HEK293 (cell line): ENCODE data around the gene DMAC2L.

Source experiments
- MEIS1 ChIP-seq: sonication (generic); formaldehyde crosslinking; IDR thresholded peaks from 2 replicates; pipeline ENCODE4 v1.8.1; 2022; ENCODE audit warnings: missing genetic modification reagents, mild to moderate bottlenecking, borderline replicate concordance
- MZF1 ChIP-seq: fragments of 450-650 bp; formaldehyde crosslinking; IDR thresholded peaks from 2 replicates; pipeline ENCODE4 v1.5.1; 2017; ENCODE audit warnings: missing biosample characterization, missing genetic modification characterization, borderline replicate concordance
- ZBTB21 ChIP-seq: fragments of 450-650 bp; formaldehyde crosslinking; IDR thresholded peaks from 2 replicates; pipeline ENCODE4 v1.5.1; 2017; ENCODE audit warnings: missing biosample characterization, missing genetic modification characterization
- ZBTB7A ChIP-seq: fragments of 450-650 bp; formaldehyde crosslinking; IDR thresholded peaks from 2 replicates; pipeline ENCODE4 v1.5.1; 2016; ENCODE audit warnings: low read depth, missing biosample characterization, missing genetic modification characterization
- ZFP3 ChIP-seq: fragments of 450-650 bp; formaldehyde crosslinking; IDR thresholded peaks from 2 replicates; pipeline ENCODE4 v1.5.1; 2016; ENCODE audit warnings: low read depth, missing biosample characterization, missing genetic modification characterization
- ZFP41 ChIP-seq: fragments of 450-650 bp; formaldehyde crosslinking; IDR thresholded peaks from 2 replicates; pipeline ENCODE4 v1.5.1; 2016; ENCODE audit warnings: missing biosample characterization, missing genetic modification characterization, borderline replicate concordance
- ZFP69B ChIP-seq: fragments of 450-650 bp; formaldehyde crosslinking; IDR thresholded peaks from 2 replicates; pipeline ENCODE4 v1.5.1; 2016; ENCODE audit warnings: missing biosample characterization, missing genetic modification characterization
- ZNF114 ChIP-seq: fragments of 450-650 bp; formaldehyde crosslinking; IDR thresholded peaks from 2 replicates; pipeline ENCODE4 v1.5.0; 2017; ENCODE audit warnings: missing biosample characterization, missing genetic modification characterization
- ZNF175 ChIP-seq: fragments of 450-650 bp; formaldehyde crosslinking; IDR thresholded peaks from 2 replicates; pipeline ENCODE4 v1.5.1; 2016; ENCODE audit warnings: missing biosample characterization, missing genetic modification characterization
- ZNF184 ChIP-seq: fragments of 450-650 bp; IDR thresholded peaks from 2 replicates; pipeline ENCODE4 v1.5.1; 2018; ENCODE audit warnings: missing biosample characterization, mild to moderate bottlenecking, missing genetic modification characterization
- ZNF2 ChIP-seq: fragments of 450-650 bp; formaldehyde crosslinking; IDR thresholded peaks from 2 replicates; pipeline ENCODE4 v1.5.1; 2016; ENCODE audit warnings: missing biosample characterization, missing genetic modification characterization
- ZNF223 ChIP-seq: fragments of 450-650 bp; formaldehyde crosslinking; IDR thresholded peaks from 2 replicates; pipeline ENCODE4 v1.5.1; 2016; ENCODE audit warnings: missing biosample characterization, missing genetic modification characterization
- ZNF354C ChIP-seq: fragments of 450-650 bp; formaldehyde crosslinking; IDR thresholded peaks from 2 replicates; pipeline ENCODE4 v1.5.1; 2016; ENCODE audit warnings: missing biosample characterization, missing genetic modification characterization, low read depth, borderline replicate concordance
- ZNF366 ChIP-seq: fragments of 450-650 bp; formaldehyde crosslinking; conservative IDR thresholded peaks from 2 replicates; pipeline ENCODE4 v1.5.1; 2016; ENCODE audit warnings: missing biosample characterization, missing genetic modification characterization
- ZNF416 ChIP-seq: fragments of 450-650 bp; formaldehyde crosslinking; IDR thresholded peaks from 2 replicates; pipeline ENCODE4 v1.5.1; 2016; ENCODE audit warnings: missing biosample characterization, missing genetic modification characterization
- ZNF473 ChIP-seq: fragments of 450-650 bp; formaldehyde crosslinking; IDR thresholded peaks from 2 replicates; pipeline ENCODE4 v1.5.1; 2017; ENCODE audit warnings: missing biosample characterization, missing genetic modification characterization
- ZNF600 ChIP-seq: fragments of 450-650 bp; formaldehyde crosslinking; IDR thresholded peaks from 2 replicates; pipeline ENCODE4 v1.5.1; 2016; ENCODE audit warnings: missing biosample characterization, missing genetic modification characterization
- ZNF654 ChIP-seq: fragments of 450-650 bp; formaldehyde crosslinking; IDR thresholded peaks from 2 replicates; pipeline ENCODE4 v1.5.1; 2016; ENCODE audit warnings: low read depth, missing biosample characterization, missing genetic modification characterization
- ZNF658 ChIP-seq: fragments of 450-650 bp; formaldehyde crosslinking; IDR thresholded peaks from 2 replicates; pipeline ENCODE4; 2016; ENCODE audit warnings: missing biosample characterization, missing genetic modification characterization
- ZNF768 ChIP-seq: fragments of 450-650 bp; formaldehyde crosslinking; IDR thresholded peaks from 2 replicates; pipeline ENCODE4 v1.5.1; 2018; ENCODE audit warnings: missing biosample characterization, mild to moderate bottlenecking, missing genetic modification characterization
- TF ChIP-seq, protein P1 (sequence below): fragments of 450-650 bp; formaldehyde crosslinking; IDR thresholded peaks from 2 replicates; pipeline ENCODE4 v1.5.1; 2017; ENCODE audit warnings: missing biosample characterization, mild to moderate bottlenecking, missing genetic modification characterization, moderate library complexity
- TF ChIP-seq, protein P2 (sequence below): fragments of 450-650 bp; IDR thresholded peaks from 2 replicates; pipeline ENCODE4 v1.5.1; 2018; ENCODE audit warnings: missing biosample characterization, mild to moderate bottlenecking, missing genetic modification characterization
- TF ChIP-seq, protein P3 (sequence below): IDR thresholded peaks from 2 replicates; pipeline ENCODE4 v1.6.1; 2011; ENCODE audit warnings: mild to moderate bottlenecking, low read depth, low read length, borderline replicate concordance
- TF ChIP-seq, protein P4 (sequence below): fragments of 450-650 bp; formaldehyde crosslinking; conservative IDR thresholded peaks from 2 replicates; pipeline ENCODE4 v1.5.1; 2016; ENCODE audit warnings: low read depth, missing biosample characterization, missing genetic modification characterization
- TF ChIP-seq, protein P5 (sequence below): fragments of 450-650 bp; formaldehyde crosslinking; IDR thresholded peaks from 2 replicates; pipeline ENCODE4 v1.5.1; 2016; ENCODE audit warnings: missing biosample characterization, missing genetic modification characterization
- TF ChIP-seq, protein P6 (sequence below): fragments of 450-650 bp; formaldehyde crosslinking; IDR thresholded peaks from 2 replicates; pipeline ENCODE4 v1.5.1; 2016; ENCODE audit warnings: missing biosample characterization, missing genetic modification characterization

The DMAC2L gene

DNA sequence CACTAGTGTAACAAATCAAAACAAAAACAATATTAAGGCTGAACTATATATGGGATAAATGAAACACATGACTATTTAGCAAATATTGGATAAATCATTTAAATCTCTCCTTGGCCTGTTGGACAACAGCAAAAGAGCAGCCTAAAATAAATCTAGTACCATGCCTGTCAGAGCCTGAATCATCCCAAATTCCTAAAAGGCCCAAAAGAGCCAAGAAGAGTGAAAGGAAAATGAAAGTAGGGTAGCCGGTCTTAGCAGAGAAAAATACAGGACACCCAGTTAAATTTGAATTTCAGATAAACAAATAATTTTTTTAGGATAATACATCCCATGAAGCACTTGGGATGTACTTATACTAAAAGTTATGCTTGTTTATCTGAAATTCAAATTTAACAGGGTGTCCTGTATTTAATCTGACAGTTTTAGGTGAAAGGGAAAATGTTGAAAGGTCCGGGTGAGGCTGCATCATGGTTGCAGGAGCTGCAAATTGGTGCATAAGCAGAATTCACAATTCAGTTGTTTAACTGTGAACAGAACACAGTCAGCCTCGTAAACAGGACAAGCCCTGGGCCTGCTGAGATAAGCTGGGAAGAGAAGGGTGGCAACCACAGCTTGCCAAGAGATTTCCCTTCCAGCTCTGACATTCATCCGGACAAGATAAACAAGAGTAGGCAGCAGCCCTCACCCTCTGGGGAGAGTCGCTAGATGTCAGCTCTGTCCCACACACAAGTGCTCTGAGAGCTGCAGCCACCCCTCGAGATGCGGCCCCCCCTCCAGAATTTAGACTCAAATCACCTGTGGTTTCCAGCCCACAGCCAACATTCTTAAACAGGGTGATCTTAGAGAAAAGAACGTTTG lies 30.3 kb downstream of the DMAC2L start (continued):
- TF ChIP-seq ZFP69B (tag by site-specific recombination) (no peak), ZNF768 (tag by site-specific recombination) (no peak), ZNF600 (peak; percentile 49; the same call in 1 of the 2 replicates), ZNF223 (tag by site-specific recombination) (no peak), ZNF184 (tag by site-specific recombination) (no peak), ZNF473 (tag by site-specific recombination) (no peak), ZNF416 (no peak), ZNF175 (no peak), ZBTB21 (no peak), ZFP3 (tag by site-specific recombination) (no peak), MEIS1 (CRISPR knock-in tag) (no peak), ZNF114 (tag by site-specific recombination) (no peak), ZBTB7A (tag by site-specific recombination) (no peak), ZFP41 (tag by site-specific recombination) (no peak), MZF1 (tag by site-specific recombination) (no peak), ZNF654 (tag by site-specific recombination) (peak; percentile 87), ZNF354C (tag by site-specific recombination) (no peak), ZNF658 (tag by site-specific recombination) (no peak), ZNF2 (tag by site-specific recombination) (no peak), ZNF366 (tag by site-specific recombination) (0 out of 2 replicates have a peak, but pooled peaks have one; percentile 20)
- TF ChIP-seq, protein P1, sequence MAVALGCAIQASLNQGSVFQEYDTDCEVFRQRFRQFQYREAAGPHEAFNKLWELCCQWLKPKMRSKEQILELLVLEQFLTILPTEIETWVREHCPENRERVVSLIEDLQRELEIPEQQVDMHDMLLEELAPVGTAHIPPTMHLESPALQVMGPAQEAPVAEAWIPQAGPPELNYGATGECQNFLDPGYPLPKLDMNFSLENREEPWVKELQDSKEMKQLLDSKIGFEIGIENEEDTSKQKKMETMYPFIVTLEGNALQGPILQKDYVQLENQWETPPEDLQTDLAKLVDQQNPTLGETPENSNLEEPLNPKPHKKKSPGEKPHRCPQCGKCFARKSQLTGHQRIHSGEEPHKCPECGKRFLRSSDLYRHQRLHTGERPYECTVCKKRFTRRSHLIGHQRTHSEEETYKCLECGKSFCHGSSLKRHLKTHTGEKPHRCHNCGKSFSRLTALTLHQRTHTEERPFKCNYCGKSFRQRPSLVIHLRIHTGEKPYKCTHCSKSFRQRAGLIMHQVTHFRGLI (tag by site-specific recombination): no peak
- TF ChIP-seq, protein P2, sequence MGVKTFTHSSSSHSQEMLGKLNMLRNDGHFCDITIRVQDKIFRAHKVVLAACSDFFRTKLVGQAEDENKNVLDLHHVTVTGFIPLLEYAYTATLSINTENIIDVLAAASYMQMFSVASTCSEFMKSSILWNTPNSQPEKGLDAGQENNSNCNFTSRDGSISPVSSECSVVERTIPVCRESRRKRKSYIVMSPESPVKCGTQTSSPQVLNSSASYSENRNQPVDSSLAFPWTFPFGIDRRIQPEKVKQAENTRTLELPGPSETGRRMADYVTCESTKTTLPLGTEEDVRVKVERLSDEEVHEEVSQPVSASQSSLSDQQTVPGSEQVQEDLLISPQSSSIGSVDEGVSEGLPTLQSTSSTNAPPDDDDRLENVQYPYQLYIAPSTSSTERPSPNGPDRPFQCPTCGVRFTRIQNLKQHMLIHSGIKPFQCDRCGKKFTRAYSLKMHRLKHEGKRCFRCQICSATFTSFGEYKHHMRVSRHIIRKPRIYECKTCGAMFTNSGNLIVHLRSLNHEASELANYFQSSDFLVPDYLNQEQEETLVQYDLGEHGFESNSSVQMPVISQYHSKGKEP (tag by site-specific recombination): peak; percentile 54; the same call in 1 of the 2 replicates
- TF ChIP-seq, protein P3, sequence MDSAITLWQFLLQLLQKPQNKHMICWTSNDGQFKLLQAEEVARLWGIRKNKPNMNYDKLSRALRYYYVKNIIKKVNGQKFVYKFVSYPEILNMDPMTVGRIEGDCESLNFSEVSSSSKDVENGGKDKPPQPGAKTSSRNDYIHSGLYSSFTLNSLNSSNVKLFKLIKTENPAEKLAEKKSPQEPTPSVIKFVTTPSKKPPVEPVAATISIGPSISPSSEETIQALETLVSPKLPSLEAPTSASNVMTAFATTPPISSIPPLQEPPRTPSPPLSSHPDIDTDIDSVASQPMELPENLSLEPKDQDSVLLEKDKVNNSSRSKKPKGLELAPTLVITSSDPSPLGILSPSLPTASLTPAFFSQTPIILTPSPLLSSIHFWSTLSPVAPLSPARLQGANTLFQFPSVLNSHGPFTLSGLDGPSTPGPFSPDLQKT: no peak
- TF ChIP-seq, protein P4, sequence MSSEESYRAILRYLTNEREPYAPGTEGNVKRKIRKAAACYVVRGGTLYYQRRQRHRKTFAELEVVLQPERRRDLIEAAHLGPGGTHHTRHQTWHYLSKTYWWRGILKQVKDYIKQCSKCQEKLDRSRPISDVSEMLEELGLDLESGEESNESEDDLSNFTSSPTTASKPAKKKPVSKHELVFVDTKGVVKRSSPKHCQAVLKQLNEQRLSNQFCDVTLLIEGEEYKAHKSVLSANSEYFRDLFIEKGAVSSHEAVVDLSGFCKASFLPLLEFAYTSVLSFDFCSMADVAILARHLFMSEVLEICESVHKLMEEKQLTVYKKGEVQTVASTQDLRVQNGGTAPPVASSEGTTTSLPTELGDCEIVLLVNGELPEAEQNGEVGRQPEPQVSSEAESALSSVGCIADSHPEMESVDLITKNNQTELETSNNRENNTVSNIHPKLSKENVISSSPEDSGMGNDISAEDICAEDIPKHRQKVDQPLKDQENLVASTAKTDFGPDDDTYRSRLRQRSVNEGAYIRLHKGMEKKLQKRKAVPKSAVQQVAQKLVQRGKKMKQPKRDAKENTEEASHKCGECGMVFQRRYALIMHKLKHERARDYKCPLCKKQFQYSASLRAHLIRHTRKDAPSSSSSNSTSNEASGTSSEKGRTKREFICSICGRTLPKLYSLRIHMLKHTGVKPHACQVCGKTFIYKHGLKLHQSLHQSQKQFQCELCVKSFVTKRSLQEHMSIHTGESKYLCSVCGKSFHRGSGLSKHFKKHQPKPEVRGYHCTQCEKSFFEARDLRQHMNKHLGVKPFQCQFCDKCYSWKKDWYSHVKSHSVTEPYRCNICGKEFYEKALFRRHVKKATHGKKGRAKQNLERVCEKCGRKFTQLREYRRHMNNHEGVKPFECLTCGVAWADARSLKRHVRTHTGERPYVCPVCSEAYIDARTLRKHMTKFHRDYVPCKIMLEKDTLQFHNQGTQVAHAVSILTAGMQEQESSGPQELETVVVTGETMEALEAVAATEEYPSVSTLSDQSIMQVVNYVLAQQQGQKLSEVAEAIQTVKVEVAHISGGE (tag by site-specific recombination): no peak
- TF ChIP-seq, protein P5, sequence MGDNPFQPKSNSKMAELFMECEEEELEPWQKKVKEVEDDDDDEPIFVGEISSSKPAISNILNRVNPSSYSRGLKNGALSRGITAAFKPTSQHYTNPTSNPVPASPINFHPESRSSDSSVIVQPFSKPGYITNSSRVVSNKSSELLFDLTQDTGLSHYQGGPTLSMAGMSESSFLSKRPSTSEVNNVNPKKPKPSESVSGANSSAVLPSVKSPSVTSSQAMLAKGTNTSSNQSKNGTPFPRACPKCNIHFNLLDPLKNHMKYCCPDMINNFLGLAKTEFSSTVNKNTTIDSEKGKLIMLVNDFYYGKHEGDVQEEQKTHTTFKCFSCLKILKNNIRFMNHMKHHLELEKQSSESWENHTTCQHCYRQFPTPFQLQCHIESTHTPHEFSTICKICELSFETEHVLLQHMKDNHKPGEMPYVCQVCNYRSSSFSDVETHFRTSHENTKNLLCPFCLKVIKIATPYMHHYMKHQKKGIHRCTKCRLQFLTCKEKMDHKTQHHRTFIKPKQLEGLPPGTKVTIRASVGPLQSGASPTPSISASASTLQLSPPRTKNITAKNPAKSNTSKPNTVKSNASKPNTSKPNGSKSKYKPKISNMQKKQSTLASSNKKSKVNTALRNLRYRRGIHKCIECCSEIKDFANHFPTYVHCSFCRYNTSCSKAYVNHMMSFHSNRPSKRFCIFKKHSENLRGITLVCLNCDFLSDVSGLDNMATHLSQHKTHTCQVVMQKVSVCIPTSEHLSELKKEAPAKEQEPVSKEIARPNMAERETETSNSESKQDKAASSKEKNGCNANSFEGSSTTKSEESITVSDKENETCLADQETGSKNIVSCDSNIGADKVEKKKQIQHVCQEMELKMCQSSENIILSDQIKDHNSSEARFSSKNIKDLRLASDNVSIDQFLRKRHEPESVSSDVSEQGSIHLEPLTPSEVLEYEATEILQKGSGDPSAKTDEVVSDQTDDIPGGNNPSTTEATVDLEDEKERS (tag by site-specific recombination): no peak
- TF ChIP-seq, protein P6, sequence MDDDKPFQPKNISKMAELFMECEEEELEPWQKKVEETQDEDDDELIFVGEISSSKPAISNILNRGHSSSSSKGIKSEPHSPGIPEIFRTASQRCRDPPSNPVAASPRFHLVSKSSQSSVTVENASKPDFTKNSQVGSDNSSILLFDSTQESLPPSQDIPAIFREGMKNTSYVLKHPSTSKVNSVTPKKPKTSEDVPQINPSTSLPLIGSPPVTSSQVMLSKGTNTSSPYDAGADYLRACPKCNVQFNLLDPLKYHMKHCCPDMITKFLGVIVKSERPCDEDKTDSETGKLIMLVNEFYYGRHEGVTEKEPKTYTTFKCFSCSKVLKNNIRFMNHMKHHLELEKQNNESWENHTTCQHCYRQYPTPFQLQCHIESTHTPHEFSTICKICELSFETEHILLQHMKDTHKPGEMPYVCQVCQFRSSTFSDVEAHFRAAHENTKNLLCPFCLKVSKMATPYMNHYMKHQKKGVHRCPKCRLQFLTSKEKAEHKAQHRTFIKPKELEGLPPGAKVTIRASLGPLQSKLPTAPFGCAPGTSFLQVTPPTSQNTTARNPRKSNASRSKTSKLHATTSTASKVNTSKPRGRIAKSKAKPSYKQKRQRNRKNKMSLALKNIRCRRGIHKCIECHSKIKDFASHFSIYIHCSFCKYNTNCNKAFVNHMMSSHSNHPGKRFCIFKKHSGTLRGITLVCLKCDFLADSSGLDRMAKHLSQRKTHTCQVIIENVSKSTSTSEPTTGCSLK (tag by site-specific recombination): no peak
